DND-41 (cell line): ENCODE results near the gene PLK5.

ENCODE experiments used
- ATAC-seq: fragments of 200-7000 bp; cut with Tn5 transposase; 3 replicates; pipeline ENCODE4 v1.9.1; 2021; ENCODE audit warnings: low read depth; ENCODE audit not compliant: insufficient read depth
- DNase-seq: peaks from one replicate; pipeline ENCODE4 v3.0.0-alpha.2; 2020
- H2AFZ ChIP-seq: 2 replicates; pipeline ENCODE4 v1.6.0; 2012; ENCODE audit warnings: low read depth, low read length
- H3K27ac ChIP-seq: 2 replicates; pipeline ENCODE4 v1.5.1; 2012; ENCODE audit warnings: low read length, inconsistent platforms
- H3K27me3 ChIP-seq: fragments of 200-600 bp; sonication (generic); 2 replicates; pipeline ENCODE4 v1.6.0; 2012; ENCODE audit warnings: low read length, mild to moderate bottlenecking, inconsistent platforms; ENCODE audit not compliant: insufficient read depth, poor library complexity
- H3K36me3 ChIP-seq: 2 replicates; pipeline ENCODE4 v1.5.1; 2012; ENCODE audit warnings: low read length, inconsistent platforms; ENCODE audit not compliant: insufficient read depth
- H3K4me1 ChIP-seq: 2 replicates; pipeline ENCODE4 v1.5.1; 2012; ENCODE audit warnings: mild to moderate bottlenecking, low read length; ENCODE audit not compliant: insufficient read depth
- H3K4me2 ChIP-seq: 2 replicates; pipeline ENCODE4 v1.6.0; 2012; ENCODE audit warnings: mild to moderate bottlenecking, moderate library complexity, low read length, inconsistent platforms; ENCODE audit not compliant: insufficient read depth
- H3K4me3 ChIP-seq, 2 experiments: fragments of 200-600 bp in 1 of 2; shearing (Covaris generic) in 1 of 2; 2 replicates each; pipeline ENCODE4 v1.5.1; 2012 to 2016; ENCODE audit warnings: inconsistent platforms in 2 of 2, low read length in 2 of 2, mild to moderate bottlenecking in 2 of 2, low read depth in 1 of 2, moderate library complexity in 1 of 2
- H3K79me2 ChIP-seq: 2 replicates; pipeline ENCODE4 v1.6.0; 2012; ENCODE audit warnings: low read length, inconsistent platforms; ENCODE audit not compliant: insufficient read depth
- H3K9ac ChIP-seq: 2 replicates; pipeline ENCODE4 v1.6.0; 2012; ENCODE audit warnings: low read depth, mild to moderate bottlenecking, inconsistent platforms, low read length, moderate library complexity
- H3K9me3 ChIP-seq: 2 replicates; pipeline ENCODE4 v1.5.1; 2012; ENCODE audit warnings: low read length, moderate library complexity, mild to moderate bottlenecking, inconsistent platforms; ENCODE audit not compliant: insufficient read depth, severe bottlenecking
- H4K20me1 ChIP-seq: 2 replicates; pipeline ENCODE4 v1.6.0; 2012; ENCODE audit warnings: low read length; ENCODE audit not compliant: insufficient read depth
- CTCF ChIP-seq: IDR thresholded peaks from 2 replicates; pipeline ENCODE4 v1.5.1; 2012; ENCODE audit warnings: borderline replicate concordance, low read length, moderate library complexity, mild to moderate bottlenecking; ENCODE audit not compliant: poor library complexity, severe bottlenecking; ENCODE audit errors: extremely low read depth
- EZH2 ChIP-seq: IDR thresholded peaks from 3 replicates; pipeline ENCODE4 v1.6.1; 2012; ENCODE audit warnings: borderline replicate concordance, low read depth, mild to moderate bottlenecking, moderate library complexity, low read length, inconsistent platforms; ENCODE audit not compliant: severe bottlenecking

The PLK5 gene

GRCh38 chr19:1510807-1511206 is 13.1 kb upstream of the PLK5 start:
- Histone ChIP-seq H3K36me3 (no peaks in the 10 kb centered on the region), H3K9ac (no peak overlapping the region), H3K4me1 (no peaks in the 10 kb centered on the region), H3K79me2 (no peaks in the 10 kb centered on the region), H2AFZ (no peak overlapping the region), H3K9me3 (no peaks in the 10 kb centered on the region), H4K20me1 (no peaks in the 10 kb centered on the region; the same call in 1 of the 2 replicates), H3K4me3 (no peak overlapping the region), H3K27me3 (no peaks in the 10 kb centered on the region), H3K4me2 (no peak overlapping the region), H3K27ac (no peak overlapping the region)
- TF ChIP-seq CTCF: no peak
- DNase-seq: no peak
- ATAC-seq: no peak

- H3K27me3 ChIP-seq: no peaks in the 10 kb centered on the region
These were observed 12.3 kb upstream of the PLK5 start for GRCh38 chr19:1511318-1512317.

DNA sequence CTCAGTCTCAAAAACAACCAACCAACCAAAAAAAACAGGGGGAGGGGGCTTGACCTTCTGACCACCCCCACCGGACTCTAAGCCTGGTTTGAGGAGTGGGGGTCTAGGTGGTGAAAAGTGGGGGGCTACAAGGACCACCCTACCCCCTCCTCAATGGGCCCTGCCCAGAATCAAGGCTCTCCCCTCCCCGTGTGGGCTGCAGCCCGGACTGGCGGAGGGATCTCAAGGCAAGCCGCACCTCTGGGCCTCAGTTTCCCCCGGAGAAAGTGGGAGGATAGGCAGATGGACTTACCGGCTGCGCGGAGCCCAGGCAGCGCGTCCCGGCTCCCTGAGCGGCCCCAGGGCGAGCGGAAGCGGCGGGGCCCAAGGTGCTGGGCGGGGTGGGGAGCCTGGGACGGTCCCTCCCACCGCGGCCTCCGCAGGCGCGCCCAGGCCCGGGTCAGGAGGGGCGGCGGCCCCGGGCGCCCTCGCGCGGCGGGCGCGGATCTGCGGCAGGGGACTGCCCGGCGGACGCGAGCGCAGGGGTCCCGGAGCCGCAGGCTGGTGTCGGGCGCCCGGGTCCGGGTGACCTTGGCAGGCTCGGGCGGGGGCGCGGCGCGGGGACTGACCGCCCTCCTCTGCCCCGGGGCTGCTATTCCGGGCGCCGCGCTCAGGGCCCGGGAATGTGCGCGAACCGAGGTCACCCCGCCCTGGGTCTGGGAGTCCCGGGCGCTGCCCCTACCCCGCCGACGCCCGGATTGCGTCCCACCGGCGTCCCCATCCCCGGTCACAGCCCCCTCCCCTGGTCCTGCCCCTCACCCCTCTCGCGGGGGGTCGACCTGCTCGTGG is 11.0 kb upstream of the PLK5 start, which contains the start of gene ADAMTSL5:
ADAMTSL5 (minus strand) TSS at position 349 of the 828 bp plus-strand sequence. CDS start 2,076 bp downstream, outside the sequence.
- H3K4me2 ChIP-seq: no peak within 1 kb of the TSS
- H3K4me1 ChIP-seq: no peaks in the 10 kb centered on the region
- ATAC-seq: no peak
- no peaks in the 10 kb centered on the region for H3K27me3 ChIP-seq
- TF ChIP-seq CTCF (no peak), EZH2 (no peak)
- no peak within 1 kb of the TSS for H2AFZ ChIP-seq
- H4K20me1 ChIP-seq: no peaks in the 10 kb centered on the region; the same call in 1 of the 2 replicates
- no peak within 1 kb of the TSS for H3K4me3 ChIP-seq
- no peak within 1 kb of the TSS for H3K27ac ChIP-seq
- no peak within 1 kb of the TSS for H3K9ac ChIP-seq
- no peak for DNase-seq
- no peaks in the 10 kb centered on the region for H3K36me3 ChIP-seq
- no peaks in the 10 kb centered on the region for H3K79me2 ChIP-seq
- no peaks in the 10 kb centered on the region for H3K9me3 ChIP-seq

More at GRCh38 chr19:1511318-1512317, 12.3 kb upstream of the PLK5 start:
- Histone ChIP-seq H2AFZ (no peak overlapping the region), H3K4me2 (no peak overlapping the region), H3K9ac (no peak overlapping the region), H3K79me2 (no peaks in the 10 kb centered on the region), H3K9me3 (no peaks in the 10 kb centered on the region), H3K4me3 (no peak overlapping the region), H3K27ac (no peak overlapping the region), H3K36me3 (no peaks in the 10 kb centered on the region), H3K4me1 (no peaks in the 10 kb centered on the region), H4K20me1 (no peaks in the 10 kb centered on the region; the same call in 1 of the 2 replicates)
- ATAC-seq: no peak
- peak; percentile 16 for DNase-seq
- no peak for TF ChIP-seq EZH2
- no peak for TF ChIP-seq CTCF
